ENCODE measurements around the gene TGFBR3.

TGFBR3 gene

DNA sequence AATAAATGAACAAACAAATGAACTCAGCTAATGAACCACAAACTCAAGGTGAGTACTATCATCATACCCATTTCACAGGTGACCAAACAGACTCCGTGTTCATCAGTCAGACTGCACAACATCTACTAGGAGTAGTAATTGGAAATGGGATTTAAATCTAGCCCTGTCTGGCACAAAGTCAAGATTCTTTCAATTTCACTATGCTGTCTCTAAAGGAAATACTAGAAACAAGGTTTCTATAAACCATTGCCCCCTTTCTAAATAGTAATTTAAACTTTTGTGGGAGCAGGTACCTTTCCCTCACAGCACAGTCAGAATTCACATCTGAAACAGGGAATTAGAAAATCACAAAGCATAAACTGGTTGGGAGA lies 160.3 kb downstream of the TGFBR3 start:
- DNase-seq (no peak), ATAC-seq (replicated peaks) (no peak)
- Mint-ChIP-seq H3K36me3 (ENCODE audit: insufficient read depth) (peaks cover 45% of the 10 kb centered on the region), H3K27me3 (no peaks in the 10 kb centered on the region), H3K9me3 (no peaks in the 10 kb centered on the region), H3K4me1 (ENCODE audit: low read depth in 2 of 2) (peaks cover 15 to 30% of the 10 kb centered on the region in 2 donors), H3K27ac (peak overlapping the region; percentile 3 to 9), H3K4me3 (no peak overlapping the region)

GRCh38 chr1:91724644-91725043 lies 161.3 kb downstream of the TGFBR3 start:
- no peak for DNase-seq
- Mint-ChIP-seq H3K27me3 (no peaks in the 10 kb centered on the region), H3K9me3 (no peaks in the 10 kb centered on the region), H3K36me3 (ENCODE audit: insufficient read depth) (peaks cover 49% of the 10 kb centered on the region), H3K4me1 (ENCODE audit: low read depth in 2 of 2) (peaks cover 9 to 23% of the 10 kb centered on the region in 2 donors), H3K4me3 (no peak overlapping the region), H3K27ac (peak overlapping the region; percentile 3 to 9)
- ATAC-seq (replicated peaks): no peak

DNA sequence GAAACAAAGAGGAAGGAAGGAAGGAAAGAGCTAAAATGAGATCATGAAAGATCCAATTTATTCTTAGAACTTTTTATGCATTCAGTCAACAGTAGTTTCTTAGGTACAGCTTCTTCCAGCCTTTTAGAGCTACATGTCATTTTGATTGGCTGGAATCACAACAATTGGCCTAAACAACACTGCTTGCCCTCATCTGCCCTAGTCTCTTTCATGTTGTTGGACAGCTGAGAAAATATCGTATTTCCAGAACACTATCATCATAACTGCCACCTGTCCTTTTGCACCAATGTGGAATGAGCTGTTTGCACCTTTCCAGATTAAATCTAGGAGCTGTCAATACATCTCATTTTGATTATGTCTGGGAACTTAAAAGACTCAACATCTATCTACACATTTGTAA lies 161.7 kb downstream of the TGFBR3 start:
- no peaks in the 10 kb centered on the region for H3K9me3 Mint-ChIP-seq
- no peaks in the 10 kb centered on the region for H3K27me3 Mint-ChIP-seq
- H3K4me1 Mint-ChIP-seq (ENCODE audit: low read depth in 2 of 2): peaks cover 8 to 23% of the 10 kb centered on the region in 2 donors
- ATAC-seq (replicated peaks) (no peak), DNase-seq (no peak)
- no peak overlapping the region for H3K4me3 Mint-ChIP-seq
- peak overlapping the region; percentile 9 to 23 for H3K27ac Mint-ChIP-seq
- peaks cover 49% of the 10 kb centered on the region for H3K36me3 Mint-ChIP-seq (ENCODE audit: insufficient read depth)

DNA sequence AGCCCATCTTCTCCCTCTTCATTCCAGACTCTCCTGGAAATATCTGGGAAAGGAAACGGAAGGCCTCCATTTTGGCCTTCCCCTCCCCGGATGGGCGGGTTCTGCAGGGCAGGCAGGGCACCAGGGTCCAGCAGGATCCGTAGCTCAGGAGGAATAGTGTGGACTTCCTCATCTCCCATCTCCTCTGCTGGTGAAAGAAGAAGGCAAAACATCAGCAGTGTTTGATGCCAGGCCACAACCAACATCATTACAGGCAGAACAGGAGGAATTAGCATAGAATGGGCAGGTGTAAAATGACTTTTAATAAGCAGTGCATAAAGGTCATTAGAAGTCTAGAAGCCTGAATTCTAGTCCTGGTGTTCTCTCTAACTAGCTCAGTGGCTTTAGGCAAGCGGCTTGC lies 165.9 kb downstream of the TGFBR3 start:
- H3K4me1 Mint-ChIP-seq (ENCODE audit: low read depth in 2 of 2): peaks cover 5 to 23% of the 10 kb centered on the region in 2 donors
- peaks cover 59% of the 10 kb centered on the region for H3K36me3 Mint-ChIP-seq (ENCODE audit: insufficient read depth)
- peak overlapping the region in 1 of 2 donors; percentile 65 for H3K27ac Mint-ChIP-seq
- no peak overlapping the region for H3K4me3 Mint-ChIP-seq
- H3K27me3 Mint-ChIP-seq: no peaks in the 10 kb centered on the region
- ATAC-seq (replicated peaks): no peak
- no peaks in the 10 kb centered on the region for H3K9me3 Mint-ChIP-seq
- DNase-seq: no peak

- Mint-ChIP-seq H3K27ac (no peak overlapping the region), H3K36me3 (ENCODE audit: insufficient read depth) (peaks cover 66% of the 10 kb centered on the region), H3K9me3 (no peaks in the 10 kb centered on the region), H3K27me3 (no peaks in the 10 kb centered on the region), H3K4me1 (ENCODE audit: low read depth in 2 of 2) (peaks cover 10 to 27% of the 10 kb centered on the region in 2 donors), H3K4me3 (no peak overlapping the region)
- ATAC-seq (replicated peaks) (no peak), DNase-seq (no peak)
Measured at GRCh38 chr1:91718877-91719276, 167.1 kb downstream of the TGFBR3 start.

DNA sequence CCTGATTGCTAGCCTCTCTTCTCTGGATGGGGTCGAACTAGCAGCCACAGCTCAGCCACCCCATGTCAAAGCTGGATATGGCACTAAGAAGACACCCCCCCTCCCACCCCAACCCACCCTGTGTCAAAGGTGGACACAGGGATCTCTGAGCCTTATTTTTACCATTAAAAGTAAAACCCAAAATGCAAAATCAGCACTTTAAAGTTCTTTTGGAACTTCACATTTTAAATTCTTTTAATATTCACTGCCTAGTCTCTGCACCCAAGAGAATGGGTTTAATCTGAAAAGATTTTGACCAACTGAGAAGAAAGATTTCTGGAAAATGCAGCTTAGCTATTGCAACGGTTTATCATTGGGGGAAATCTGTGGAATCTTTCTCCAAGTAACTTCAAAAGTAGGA lies 167.6 kb downstream of the TGFBR3 start:
- Mint-ChIP-seq H3K27ac (no peak overlapping the region), H3K36me3 (ENCODE audit: insufficient read depth) (peaks cover 71% of the 10 kb centered on the region), H3K4me1 (ENCODE audit: low read depth in 2 of 2) (peaks cover 14 to 30% of the 10 kb centered on the region in 2 donors), H3K4me3 (no peak overlapping the region), H3K27me3 (no peaks in the 10 kb centered on the region), H3K9me3 (no peaks in the 10 kb centered on the region)
- ATAC-seq (replicated peaks): no peak
- DNase-seq: no peak

- H3K36me3 Mint-ChIP-seq (ENCODE audit: insufficient read depth): peaks cover 77% of the 10 kb centered on the region
- H3K4me1 Mint-ChIP-seq (ENCODE audit: low read depth in 2 of 2): peaks cover 18 to 33% of the 10 kb centered on the region in 2 donors
- H3K4me3 Mint-ChIP-seq: no peak overlapping the region
- DNase-seq: no peak
- H3K27ac Mint-ChIP-seq: peak overlapping the region; percentile 38 to 46
- no peaks in the 10 kb centered on the region for H3K9me3 Mint-ChIP-seq
- no peaks in the 10 kb centered on the region for H3K27me3 Mint-ChIP-seq
- no peak for ATAC-seq (replicated peaks)
Measured at GRCh38 chr1:91717839-91718238, 168.1 kb downstream of the TGFBR3 start.

DNA sequence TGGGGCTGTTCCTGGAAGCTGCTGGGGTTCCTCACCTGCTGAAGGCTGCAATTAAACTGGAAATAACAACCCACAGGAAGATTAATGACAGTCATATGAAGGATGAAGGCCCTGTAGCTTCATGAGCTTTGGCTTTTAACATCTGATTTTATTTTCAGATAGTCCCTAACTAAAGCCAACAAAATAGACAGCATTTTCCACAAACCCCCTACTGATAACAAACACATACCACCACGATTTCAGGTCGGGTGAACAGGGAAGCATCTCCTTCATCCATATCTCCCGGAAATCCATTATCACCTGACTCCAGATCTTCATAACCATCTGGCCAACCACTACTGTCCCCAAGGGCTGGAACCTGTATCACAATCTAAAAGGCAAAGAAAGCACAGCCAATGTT lies 169.6 kb downstream of the TGFBR3 start:
- peak overlapping the region; percentile 28 to 85 for H3K27ac Mint-ChIP-seq
- ATAC-seq (replicated peaks): no peak
- H3K27me3 Mint-ChIP-seq: no peaks in the 10 kb centered on the region
- peaks cover 87% of the 10 kb centered on the region for H3K36me3 Mint-ChIP-seq (ENCODE audit: insufficient read depth)
- peaks cover 22 to 43% of the 10 kb centered on the region in 2 donors for H3K4me1 Mint-ChIP-seq (ENCODE audit: low read depth in 2 of 2)
- no peaks in the 10 kb centered on the region for H3K9me3 Mint-ChIP-seq
- DNase-seq: no peak
- no peak overlapping the region for H3K4me3 Mint-ChIP-seq

GRCh38 chr1:91715416-91716000 lies 170.4 kb downstream of the TGFBR3 start:
- Mint-ChIP-seq H3K27ac (peak overlapping the region in 1 of 2 donors; percentile 95), H3K36me3 (ENCODE audit: insufficient read depth) (peaks cover 86% of the 10 kb centered on the region), H3K9me3 (no peaks in the 10 kb centered on the region), H3K4me3 (no peak overlapping the region), H3K4me1 (ENCODE audit: low read depth in 2 of 2) (peaks cover 25 to 46% of the 10 kb centered on the region in 2 donors), H3K27me3 (no peaks in the 10 kb centered on the region)
- ATAC-seq (replicated peaks) (no peak), DNase-seq (no peak)

- ATAC-seq (replicated peaks): no peak
- Mint-ChIP-seq H3K4me3 (no peak overlapping the region), H3K27me3 (no peaks in the 10 kb centered on the region), H3K27ac (peak overlapping the region in 1 of 2 donors; percentile 95), H3K36me3 (ENCODE audit: insufficient read depth) (peaks cover 85% of the 10 kb centered on the region), H3K9me3 (no peaks in the 10 kb centered on the region), H3K4me1 (ENCODE audit: low read depth in 2 of 2) (peaks cover 25 to 46% of the 10 kb centered on the region in 2 donors)
- no peak for DNase-seq
Measured at GRCh38 chr1:91714867-91715381, 171.0 kb downstream of the TGFBR3 start.

DNA sequence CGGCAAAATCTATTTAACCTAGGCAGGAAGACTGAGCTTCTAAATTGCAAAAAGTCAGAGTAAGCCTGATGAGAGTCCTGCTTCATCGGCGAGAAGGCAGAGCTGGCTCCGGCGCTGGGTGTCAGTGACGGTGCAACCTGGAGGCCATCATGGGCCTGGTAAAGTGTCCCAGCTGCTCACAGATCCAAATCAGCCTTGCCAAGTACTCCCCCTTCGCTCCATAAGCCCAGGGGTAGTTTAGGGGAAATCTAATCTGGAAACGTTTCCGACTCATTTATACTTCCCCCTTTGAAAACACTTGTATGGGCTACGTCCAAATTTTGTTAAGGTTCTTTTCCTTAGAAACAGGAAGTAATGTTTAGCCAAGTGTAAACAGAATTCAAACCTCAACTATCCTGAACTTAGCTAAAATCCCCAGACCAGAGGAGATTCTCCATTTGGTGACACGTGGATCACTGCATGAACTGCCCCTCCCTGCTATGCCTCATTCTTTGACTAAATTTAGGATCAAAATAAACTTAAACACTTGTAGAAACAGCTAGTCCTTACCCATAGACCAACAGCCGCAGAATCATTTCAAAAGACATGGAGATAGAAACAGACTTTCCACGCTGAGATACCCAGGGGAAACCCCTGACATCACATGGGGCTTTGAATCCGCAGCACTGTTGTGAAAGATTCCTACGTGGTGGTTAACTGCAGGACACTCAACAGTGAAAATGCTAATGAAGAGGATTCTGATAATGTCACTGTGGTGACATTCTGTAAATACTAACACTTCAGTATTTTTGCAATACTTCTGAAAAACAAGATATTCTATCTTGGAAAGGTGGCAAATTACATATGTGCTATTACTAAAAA lies 172.7 kb downstream of the TGFBR3 start:
- ATAC-seq (replicated peaks): peak; percentile 93
- peak overlapping the region; percentile 50 to 74 for H3K4me3 Mint-ChIP-seq
- DNase-seq: peak; percentile 37 to 43 (median 39)
- no peaks in the 10 kb centered on the region for H3K9me3 Mint-ChIP-seq
- no peaks in the 10 kb centered on the region for H3K27me3 Mint-ChIP-seq
- H3K36me3 Mint-ChIP-seq (ENCODE audit: insufficient read depth): peaks cover 89% of the 10 kb centered on the region
- peaks cover 23 to 41% of the 10 kb centered on the region in 2 donors for H3K4me1 Mint-ChIP-seq (ENCODE audit: low read depth in 2 of 2)
- H3K27ac Mint-ChIP-seq: peak overlapping the region; percentile 90 to 95

DNA sequence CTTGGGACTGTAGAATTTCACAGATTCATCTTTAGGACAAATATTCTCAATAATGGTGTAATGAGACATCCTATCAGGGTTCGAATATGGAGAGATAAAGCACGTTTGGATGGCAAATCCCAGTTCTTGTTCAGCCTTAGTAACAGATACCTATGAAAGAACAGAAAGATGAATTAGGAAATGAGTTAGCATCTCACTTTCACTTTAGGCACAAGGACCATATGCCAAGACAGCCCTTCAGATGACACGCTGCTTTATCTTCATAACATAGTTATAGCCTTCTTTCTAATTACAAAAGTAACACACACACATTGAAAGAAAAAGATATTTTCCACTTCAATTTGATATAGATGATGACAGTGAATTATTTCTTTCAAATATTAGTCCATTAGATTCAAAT lies 173.6 kb downstream of the TGFBR3 start:
- Mint-ChIP-seq H3K9me3 (no peaks in the 10 kb centered on the region), H3K27me3 (no peaks in the 10 kb centered on the region), H3K36me3 (ENCODE audit: insufficient read depth) (peaks cover 91% of the 10 kb centered on the region), H3K4me3 (peak overlapping the region; percentile 50 to 74), H3K27ac (peak overlapping the region; percentile 90 to 95), H3K4me1 (ENCODE audit: low read depth in 2 of 2) (peaks cover 29 to 48% of the 10 kb centered on the region in 2 donors)
- ATAC-seq (replicated peaks) (no peak), DNase-seq (no peak)

- no peaks in the 10 kb centered on the region for H3K27me3 Mint-ChIP-seq
Measured at GRCh38 chr1:91711504-91712247, 174.3 kb downstream of the TGFBR3 start.

More at GRCh38 chr1:91711504-91712247, 174.3 kb downstream of the TGFBR3 start:
- Mint-ChIP-seq H3K27ac (peak overlapping the region in 1 of 2 donors; percentile 95), H3K36me3 (ENCODE audit: insufficient read depth) (peaks cover 90% of the 10 kb centered on the region), H3K4me1 (ENCODE audit: low read depth in 2 of 2) (peaks cover 30 to 54% of the 10 kb centered on the region in 2 donors), H3K9me3 (no peaks in the 10 kb centered on the region), H3K4me3 (peak overlapping the region in 1 of 2 donors; percentile 14)
- DNase-seq: no peak
- no peak for ATAC-seq (replicated peaks)

Data from effector memory CD8-positive, alpha-beta T cell (primary cell).